Measurements from ENCODE around the gene BABAM2.

The BABAM2 gene

GRCh38 chr2:28354920-28355520, 464.5 kb downstream of the BABAM2 start:
- no peak for DNase-seq

- DNase-seq, result no peak
Observed at GRCh38 chr2:28355521-28356094, 465.1 kb downstream of the BABAM2 start.

- DNase-seq, result no peak
Observed at GRCh38 chr2:28356095-28356911, 465.8 kb downstream of the BABAM2 start.

DNA sequence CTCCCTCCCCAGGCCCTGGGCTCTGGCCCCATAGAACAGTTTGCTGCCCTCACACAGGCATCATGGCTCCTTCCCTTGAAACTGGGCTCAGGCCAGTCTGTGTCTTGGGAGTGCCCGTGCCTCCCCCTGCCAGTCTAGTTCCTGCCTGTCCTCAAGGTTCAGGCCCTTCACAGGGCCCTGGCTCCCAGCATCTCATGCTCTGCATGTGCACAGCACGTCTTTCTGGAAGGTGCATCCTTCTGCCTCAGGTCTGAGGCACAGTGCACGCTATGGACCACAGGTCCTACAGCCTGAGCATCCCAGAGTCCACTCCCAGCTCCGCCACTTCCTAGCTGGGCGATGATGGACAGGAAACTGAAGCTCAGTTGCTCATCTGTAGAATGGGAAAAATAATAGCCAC, 466.5 kb downstream of the BABAM2 start:
- DNase-seq, result no peak

- DNase-seq, result no peak
Observed at GRCh38 chr2:28357948-28358667, 467.6 kb downstream of the BABAM2 start.

DNA sequence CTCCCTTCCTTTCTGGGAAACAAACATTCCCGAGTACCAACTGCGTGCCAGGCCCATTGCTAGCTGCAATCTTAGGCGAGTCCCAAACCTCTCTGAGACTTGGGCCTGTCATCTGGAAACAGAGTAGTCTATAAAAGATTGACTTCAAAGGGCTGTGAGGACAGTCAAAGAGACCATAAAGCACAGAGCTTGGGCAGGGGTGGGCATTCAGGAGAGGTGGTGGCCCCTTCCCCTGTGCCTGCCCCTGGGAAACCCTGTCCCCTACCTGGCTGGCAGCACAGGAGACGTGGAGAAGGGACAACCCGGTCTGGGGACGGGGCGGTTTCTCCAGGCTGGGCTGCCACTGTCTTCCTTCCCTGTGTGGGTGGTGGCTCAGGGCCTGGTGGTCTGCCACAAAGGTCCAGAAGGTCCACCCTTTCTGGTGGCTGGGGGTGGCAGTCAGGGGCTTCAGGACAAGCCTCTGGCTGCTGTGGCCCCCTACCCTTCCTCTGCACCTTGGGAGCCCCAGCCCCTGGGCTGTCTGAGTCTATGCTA, 468.2 kb downstream of the BABAM2 start:
- DNase-seq, result peak; percentile 75

DNA sequence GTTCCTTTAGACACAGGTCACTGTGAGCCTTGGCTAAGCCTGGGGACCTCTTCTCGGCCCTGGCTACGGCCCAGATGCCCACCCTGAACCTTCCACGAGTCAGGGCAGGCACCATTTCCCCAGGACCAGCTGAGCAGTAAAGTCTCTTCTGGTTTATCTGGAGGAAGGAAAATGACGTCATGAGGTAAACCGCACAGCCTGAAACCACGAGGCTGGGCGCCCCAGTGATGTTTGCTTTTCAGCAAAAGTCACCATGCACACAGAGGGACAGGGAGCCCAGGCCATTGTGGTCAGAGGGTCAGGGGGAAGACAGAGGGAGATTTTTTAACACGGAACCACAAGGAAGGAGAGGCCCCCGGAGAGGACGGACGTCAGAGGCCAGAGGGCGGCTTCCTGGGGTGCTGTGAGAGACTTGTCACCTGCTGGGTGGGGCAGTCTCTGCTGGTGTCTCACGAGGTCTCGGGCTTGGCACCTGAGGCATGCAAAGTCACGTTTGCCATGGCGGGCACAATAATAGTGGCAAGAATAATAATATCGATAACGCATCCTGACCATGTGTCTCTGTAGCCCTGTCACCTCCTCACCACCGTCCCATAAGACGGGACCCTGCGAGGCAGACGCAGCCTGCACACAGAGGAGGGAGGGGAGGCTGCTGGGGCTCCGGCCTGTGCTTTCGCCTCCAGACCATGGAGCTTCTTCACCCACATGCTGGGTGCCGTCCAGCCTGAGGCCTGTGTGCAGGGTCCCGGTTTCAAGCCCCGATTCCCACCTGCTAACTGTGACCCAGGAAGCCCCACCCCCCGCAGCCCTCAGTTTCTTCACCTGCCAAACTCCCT, 468.9 kb downstream of the BABAM2 start:
- peak; percentile 90 for DNase-seq

DNA sequence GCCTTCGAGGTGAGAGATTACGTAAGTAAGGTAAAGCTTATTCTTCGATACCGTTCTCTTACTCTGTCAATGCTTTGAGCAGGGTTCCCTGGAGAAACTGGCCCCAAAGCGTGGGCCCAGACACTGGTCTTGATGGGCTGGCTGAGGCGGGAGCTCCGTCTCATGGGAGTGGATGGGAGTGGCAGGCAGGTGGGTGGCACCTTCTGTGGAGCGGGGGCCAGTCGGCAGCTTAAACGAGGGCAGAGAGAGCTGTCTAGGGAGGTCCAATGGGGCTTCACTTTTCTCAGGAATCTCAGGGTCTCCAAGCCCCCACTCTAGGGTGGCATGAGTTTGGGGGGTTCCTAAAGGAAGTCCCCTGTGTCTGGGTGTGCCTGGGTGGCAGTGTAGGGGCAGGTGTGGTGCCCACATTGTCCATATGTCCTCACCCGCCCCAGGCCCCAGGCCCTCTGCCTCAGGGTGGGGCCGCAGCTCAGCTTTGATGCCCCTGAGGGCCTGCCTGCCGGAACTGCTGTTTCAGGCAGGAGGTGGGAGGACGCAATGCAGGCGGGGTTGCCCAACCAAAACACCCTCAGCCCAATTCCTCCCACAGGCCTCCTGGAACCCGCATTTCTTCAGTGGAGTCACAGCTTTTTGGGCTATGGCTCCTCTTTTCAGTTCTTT, 469.7 kb downstream of the BABAM2 start:
- no peak for DNase-seq

- DNase-seq, result no peak
Observed at GRCh38 chr2:28360718-28361293, 470.3 kb downstream of the BABAM2 start.

- no peak for DNase-seq
Observed at GRCh38 chr2:28361991-28362710, 471.6 kb downstream of the BABAM2 start.

- no peak for DNase-seq
Observed at GRCh38 chr2:28362991-28363521, 472.5 kb downstream of the BABAM2 start.

- DNase-seq, result no peak
Observed at GRCh38 chr2:28363686-28364280, 473.3 kb downstream of the BABAM2 start.

DNA sequence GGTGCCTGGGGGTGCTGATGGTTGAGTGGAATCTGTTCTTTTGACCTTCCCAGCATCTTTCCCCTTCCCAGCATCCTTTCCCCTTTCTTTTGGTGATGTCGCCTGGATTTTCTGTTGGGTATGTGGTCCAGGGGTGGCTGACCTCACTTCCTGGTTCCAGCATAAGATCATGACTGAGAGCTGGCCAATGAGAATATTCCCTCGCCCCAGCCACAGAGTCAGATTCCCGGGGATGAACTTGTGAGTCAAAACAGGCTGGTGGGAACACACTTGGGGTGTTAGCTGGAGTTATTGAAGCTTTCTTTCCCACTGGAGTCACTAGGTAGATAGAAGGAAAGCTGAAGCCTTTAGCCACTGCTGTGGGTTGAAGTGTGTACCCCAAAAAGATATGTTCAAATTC, 474.1 kb downstream of the BABAM2 start:
- no peak for DNase-seq

- DNase-seq, result no peak
Observed at GRCh38 chr2:28365158-28365557, 474.6 kb downstream of the BABAM2 start.

DNA sequence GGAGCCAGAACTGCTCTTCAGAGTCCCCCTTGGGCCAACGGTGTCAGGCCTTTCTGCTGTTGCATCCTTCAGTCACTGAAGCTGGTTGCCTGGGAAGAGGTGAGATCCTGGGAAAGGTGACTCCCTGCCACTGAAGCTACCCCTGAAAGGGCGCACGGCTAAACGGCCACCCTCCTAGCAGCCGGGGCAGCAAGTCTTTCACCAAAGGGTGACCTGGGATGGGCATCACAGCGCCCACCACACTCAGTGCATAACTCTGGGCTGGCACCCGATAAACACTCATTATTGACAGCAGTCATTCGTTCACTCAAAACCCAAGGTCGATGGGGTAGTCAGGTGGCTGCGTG, 475.6 kb downstream of the BABAM2 start:
- DNase-seq, result no peak

DNA sequence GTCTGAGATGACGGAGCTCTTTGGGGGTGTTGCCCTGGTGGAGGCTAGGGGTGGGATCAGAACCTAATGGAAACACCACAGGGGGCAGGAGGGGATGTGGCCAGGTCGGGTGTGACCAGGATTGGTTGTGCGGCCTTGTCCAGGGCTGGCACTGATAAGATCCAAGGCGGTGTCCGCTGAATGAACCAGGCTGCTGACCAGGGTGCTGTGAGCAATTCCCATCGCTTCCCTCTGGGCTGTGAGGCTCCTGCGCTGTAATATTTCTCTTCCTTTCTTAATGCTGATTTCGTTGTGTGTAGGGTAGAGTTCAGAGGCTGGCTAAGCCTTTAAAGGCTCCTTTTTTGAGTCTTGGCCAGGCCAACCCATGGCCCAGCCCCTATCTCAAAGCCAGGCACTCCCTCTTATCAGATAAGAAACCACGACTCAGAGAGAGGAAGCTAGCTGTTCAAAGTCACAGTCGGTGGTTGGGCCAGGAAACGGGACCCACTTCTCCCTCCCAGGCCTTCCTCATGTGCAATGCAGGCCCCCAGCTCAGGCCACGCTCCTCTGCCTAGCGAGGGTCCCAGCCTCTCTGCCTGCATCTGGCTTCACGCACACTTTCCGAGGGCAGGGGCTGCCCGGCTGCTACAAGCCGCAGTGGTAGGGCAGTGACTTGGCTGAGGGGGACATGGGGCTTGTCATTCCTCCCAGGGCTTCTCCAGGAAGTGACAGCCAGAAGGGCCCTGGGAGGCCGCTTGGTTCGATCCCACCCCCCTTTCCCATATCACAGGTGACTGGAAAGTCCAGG, 476.2 kb downstream of the BABAM2 start:
- DNase-seq, result peak; percentile 80

DNA sequence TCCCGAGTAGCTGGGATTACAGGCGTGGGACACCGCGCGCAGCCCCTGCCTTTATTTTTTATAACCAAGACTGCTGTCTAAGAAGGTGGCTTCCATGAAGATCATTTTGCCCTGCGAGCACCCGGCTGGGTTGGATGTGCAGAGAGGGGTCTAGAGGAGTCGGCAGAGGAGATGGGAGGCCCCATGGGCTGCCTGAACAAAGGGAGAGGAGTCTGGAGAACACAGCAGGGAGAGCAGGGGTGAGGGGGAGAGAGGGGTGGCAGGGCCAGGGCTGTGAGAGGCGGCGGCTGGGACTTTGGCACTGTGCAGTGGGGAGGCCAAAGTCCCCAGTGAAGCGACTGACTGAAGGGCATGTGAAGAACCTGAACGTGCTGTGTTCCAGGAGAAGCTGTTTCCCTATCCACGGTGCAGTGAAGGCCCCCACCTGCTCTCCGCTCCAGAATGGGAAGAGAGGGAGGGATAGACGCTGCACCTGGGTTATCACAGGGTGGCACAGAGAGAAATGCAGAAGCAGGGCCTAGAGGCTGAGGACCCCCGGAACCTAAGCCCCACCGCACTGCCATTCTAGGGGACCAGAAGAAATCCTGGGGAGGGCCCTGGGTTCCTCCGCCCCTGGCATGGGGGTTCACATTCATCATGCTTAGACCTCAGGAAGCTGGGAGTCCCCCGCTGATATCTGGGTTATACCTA, 477.3 kb downstream of the BABAM2 start:
- DNase-seq, result no peak

- no peak for DNase-seq
Observed at GRCh38 chr2:28368357-28368798, 477.8 kb downstream of the BABAM2 start.

- no peak for DNase-seq
Observed at GRCh38 chr2:28369358-28369757, 478.8 kb downstream of the BABAM2 start.
